ENCODE measurements around the gene URB1. TPM values are rescaled to one million over a fixed set of nuclear protein-coding genes. Genes with fewer than 3 reads are reported as not detected.

URB1 gene
- total and polyA plus RNA-seq, 9 of the 15 experiments (the other 6 are each of a cell fraction or from before 2014, with no cell fraction given) = 0.97 to 53.6 (median 21.5) TPM

DNA sequence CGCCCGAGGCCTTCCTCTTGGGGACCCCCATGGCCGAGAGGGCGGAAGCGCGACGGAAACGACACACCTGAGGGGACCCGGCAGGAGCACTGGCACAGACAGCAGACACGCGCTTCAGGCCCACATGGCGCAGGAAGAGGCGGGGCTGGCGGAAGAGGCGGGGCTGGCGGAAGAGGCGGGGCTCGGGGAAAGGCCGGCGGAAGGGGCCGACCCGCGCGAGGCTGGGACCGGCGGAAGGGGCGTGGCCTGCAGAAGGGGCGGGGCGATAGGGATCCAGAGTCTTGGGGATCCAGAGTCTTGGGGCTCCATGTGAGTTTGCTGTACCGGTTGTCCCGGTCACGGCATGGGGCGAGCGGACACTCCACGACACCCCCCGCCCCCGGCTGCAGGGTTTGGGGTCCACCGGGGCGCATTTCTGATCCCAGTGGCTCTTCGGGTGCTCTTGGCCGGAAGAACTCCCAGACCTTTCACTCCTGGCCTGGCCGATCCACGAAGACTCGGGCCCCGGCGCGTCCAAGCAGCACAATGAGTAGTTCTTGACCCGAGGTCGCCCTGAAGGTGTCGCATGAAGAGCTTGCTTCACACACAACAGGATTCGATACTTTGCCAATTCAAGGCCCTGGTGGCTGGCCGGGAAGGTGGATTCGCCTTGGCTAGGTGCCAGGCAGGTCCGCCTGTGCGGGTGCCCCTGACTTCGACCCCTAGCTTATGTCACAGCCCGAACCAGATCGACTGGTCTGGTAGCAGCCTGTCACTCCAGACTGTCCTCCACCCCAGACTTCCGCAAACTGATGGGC lies at the start of gene URB1 (continued):
- TF ChIP-seq SMARCC2 (IDR thresholded peaks at IDR 0.05; ENCODE audit: low read depth) = no peak
- peak; percentile 97 for TF ChIP-seq POLR2A (conservative IDR thresholded peaks at IDR 0.05)
- peak; percentile 27; the same call in 1 of the 2 replicates for TF ChIP-seq CREB3L1 (IDR thresholded peaks at IDR 0.05; ENCODE audit: borderline replicate concordance, low read depth)
- TF ChIP-seq BRD9 (IDR thresholded peaks at IDR 0.05; ENCODE audit: low read depth, partially characterized antibody) = peak; percentile 51
- TF ChIP-seq ETV5 (CRISPR knock-in tag; IDR thresholded peaks at IDR 0.05; ENCODE audit: low read depth) = peak; percentile 85
- no peak for TF ChIP-seq NCOA4 (IDR thresholded peaks at IDR 0.05; ENCODE audit: partially characterized antibody)
- peak; percentile 7; the same call in 1 of the 2 replicates for TF ChIP-seq NCOR1 (IDR thresholded peaks at IDR 0.05)
- TF ChIP-seq, protein P1, sequence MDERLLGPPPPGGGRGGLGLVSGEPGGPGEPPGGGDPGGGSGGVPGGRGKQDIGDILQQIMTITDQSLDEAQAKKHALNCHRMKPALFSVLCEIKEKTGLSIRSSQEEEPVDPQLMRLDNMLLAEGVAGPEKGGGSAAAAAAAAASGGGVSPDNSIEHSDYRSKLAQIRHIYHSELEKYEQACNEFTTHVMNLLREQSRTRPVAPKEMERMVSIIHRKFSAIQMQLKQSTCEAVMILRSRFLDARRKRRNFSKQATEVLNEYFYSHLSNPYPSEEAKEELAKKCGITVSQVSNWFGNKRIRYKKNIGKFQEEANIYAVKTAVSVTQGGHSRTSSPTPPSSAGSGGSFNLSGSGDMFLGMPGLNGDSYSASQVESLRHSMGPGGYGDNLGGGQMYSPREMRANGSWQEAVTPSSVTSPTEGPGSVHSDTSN (CRISPR knock-in tag; IDR thresholded peaks at IDR 0.05; ENCODE audit: low read depth) = peak; percentile 71
- TF ChIP-seq, protein P1 (tag; conservative IDR thresholded peaks at IDR 0.05; ENCODE audit: low read depth) = peak; percentile 60
- TF ChIP-seq SMAD1 (IDR thresholded peaks at IDR 0.05; ENCODE audit: low read depth, low read length, partially characterized antibody) = peak; percentile 75
- TF ChIP-seq ZZZ3 (IDR thresholded peaks at IDR 0.05) = peak; percentile 68; the same call in 1 of the 2 replicates
- no peak for TF ChIP-seq HNRNPUL1 (IDR thresholded peaks at IDR 0.05; ENCODE audit: low read length)
- peak; percentile 100 for TF ChIP-seq NKRF (IDR thresholded peaks at IDR 0.05; ENCODE audit: borderline replicate concordance)
- TF ChIP-seq SUPT5H (IDR thresholded peaks at IDR 0.05) = peak; percentile 95
- 0 out of 2 replicates have a peak, but pooled peaks have one; percentile 26 for TF ChIP-seq TAF7 (tag; IDR thresholded peaks at IDR 0.05)
- peak; percentile 45 to 54 for TF ChIP-seq NRF1 (conservative IDR thresholded peaks at IDR 0.05 in 1 of 2, IDR thresholded peaks at IDR 0.05 in 1 of 2)
- TF ChIP-seq NR4A1 (CRISPR knock-in tag; IDR thresholded peaks at IDR 0.05) = no peak
- TF ChIP-seq NR4A1 (tag; IDR thresholded peaks at IDR 0.05) = peak; percentile 87; the same call in 1 of the 2 replicates
- peak; percentile 84 for TF ChIP-seq POLR2H (tag; IDR thresholded peaks at IDR 0.05; ENCODE audit: low read depth)
- TF ChIP-seq, protein P2, sequence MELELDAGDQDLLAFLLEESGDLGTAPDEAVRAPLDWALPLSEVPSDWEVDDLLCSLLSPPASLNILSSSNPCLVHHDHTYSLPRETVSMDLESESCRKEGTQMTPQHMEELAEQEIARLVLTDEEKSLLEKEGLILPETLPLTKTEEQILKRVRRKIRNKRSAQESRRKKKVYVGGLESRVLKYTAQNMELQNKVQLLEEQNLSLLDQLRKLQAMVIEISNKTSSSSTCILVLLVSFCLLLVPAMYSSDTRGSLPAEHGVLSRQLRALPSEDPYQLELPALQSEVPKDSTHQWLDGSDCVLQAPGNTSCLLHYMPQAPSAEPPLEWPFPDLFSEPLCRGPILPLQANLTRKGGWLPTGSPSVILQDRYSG (tag; conservative IDR thresholded peaks at IDR 0.05; ENCODE audit: low read depth) = no peak; the same call in 1 of the 2 replicates
- TF ChIP-seq POLR2AphosphoS2 (IDR thresholded peaks at IDR 0.05; ENCODE audit: low read length) = peak; percentile 77; the same call in 1 of the 2 replicates
- peak; percentile 76; the same call in 1 of the 2 replicates for TF ChIP-seq ESRRA (IDR thresholded peaks at IDR 0.05; ENCODE audit: borderline replicate concordance, low read depth)
